Left ventricle myocardium superior (tissue), 1 donor: ENCODE measurements around the gene TOR4A. TPM values are rescaled to one million over a fixed set of nuclear protein-coding genes. Genes with fewer than 3 reads are reported as not detected.
"Not testable (repeated sequence)": the region's sequence is repeated elsewhere in the genome, so short reads cannot be mapped to it uniquely, and the experiment has no call there.

Source experiments
- ATAC-seq: fragments of 200-7000 bp; cut with Tn5 transposase; one replicate; pipeline ENCODE4 v1.9.1; 2020; ENCODE audit warnings: mild to moderate bottlenecking, moderate library complexity
- DNase-seq: peaks from one replicate; pipeline ENCODE4 v3.0.0-alpha.2; 2020
- intact Hi-C: fragments of 100-400 bp; cut with micrococcal nuclease; formaldehyde crosslinking; loops from one replicate; pipeline ENCODE4 v1.11.0; 2022
- total RNA-seq: library from RNA; stranded (reverse); fragmentation: NEBNext Ultra II Directional; extraction: Animal tissue kit (Norgen Biotek cat#: 25700); gene quantifications from one replicate; pipeline ENCODE4 v1.2.1, GENCODE V29; 2021
- donor health status: DM: no; HTN: yes; CAD: no; lungs with severe emphysema.

The TOR4A gene
- total RNA-seq, 1 donor from 2014 or later, result 19.3 TPM

- DNase-seq, result peak; percentile 74
- peak; percentile 58 for ATAC-seq
- intact Hi-C loops, result no loop called here
These were observed 27.0 kb upstream of the TOR4A start for GRCh38 chr9:137250329-137251193.

- DNase-seq (no peak), ATAC-seq (no peak)
- intact Hi-C loops, result no loop called here
These were observed 26.4 kb upstream of the TOR4A start, which contains the start of gene STPG3 for GRCh38 chr9:137251194-137251461. Gene STPG3, plus strand, starts transcription at chr9:137251286. Its CDS starts 1 bp downstream, at chr9:137251287.

- DNase-seq (no peak), ATAC-seq (no peak)
- intact Hi-C loops, result no loop called here
These were observed 25.8 kb upstream of the TOR4A start for GRCh38 chr9:137251490-137252268.

- DNase-seq (no peak), ATAC-seq (no peak)
- intact Hi-C loops, result no loop called here
These were observed 24.7 kb upstream of the TOR4A start for GRCh38 chr9:137252555-137253506.

GRCh38 chr9:137253717-137254623 is 23.6 kb upstream of the TOR4A start:
- intact Hi-C loops, result no loop called here
- DNase-seq (no peak), ATAC-seq (no peak)

- DNase-seq (peak; percentile 97), ATAC-seq (peak; percentile 87)
- intact Hi-C loops, result no loop called here
These were observed 22.7 kb upstream of the TOR4A start, which contains the start of gene NELFB for GRCh38 chr9:137254624-137255447. Gene NELFB, plus strand, starts transcription at chr9:137255327.

- intact Hi-C loops, result no loop called here
- ATAC-seq, result peak; percentile 13
- no peak for DNase-seq
These were observed 21.9 kb upstream of the TOR4A start for GRCh38 chr9:137255448-137256114.

GRCh38 chr9:137256362-137256761 is 21.2 kb upstream of the TOR4A start:
- no peak for DNase-seq
- ATAC-seq, result no peak
- intact Hi-C loops, result no loop called here

- DNase-seq (no peak), ATAC-seq (no peak)
- intact Hi-C loops, result no loop called here
These were observed 20.7 kb upstream of the TOR4A start for GRCh38 chr9:137256856-137257255.

- DNase-seq, ATAC-seq, intact Hi-C loops: not testable (repeated sequence)
These were observed 15.2 kb upstream of the TOR4A start for GRCh38 chr9:137262173-137262908.

GRCh38 chr9:137262909-137263285 is 14.6 kb upstream of the TOR4A start:
- peak; percentile 16 for ATAC-seq
- intact Hi-C loops, result no loop called here

GRCh38 chr9:137263506-137263905 is 14.0 kb upstream of the TOR4A start:
- DNase-seq (no peak), ATAC-seq (no peak)
- intact Hi-C loops, result no loop called here

More at GRCh38 chr9:137262909-137263285, 14.6 kb upstream of the TOR4A start:
- no peak for DNase-seq

- no peak for ATAC-seq
- intact Hi-C loops, result no loop called here
- DNase-seq, result no peak
These were observed 13.5 kb upstream of the TOR4A start for GRCh38 chr9:137264067-137264466.

GRCh38 chr9:137265496-137266161 is 11.9 kb upstream of the TOR4A start:
- intact Hi-C loops, result no loop called here
- DNase-seq (no peak), ATAC-seq (no peak)

- intact Hi-C loops, result no loop called here
- ATAC-seq, result no peak
- DNase-seq, result no peak
These were observed 11.4 kb upstream of the TOR4A start for GRCh38 chr9:137266162-137266527.
